IPS DF 4.7 (cell line): ENCODE data around the gene SLC66A2.
"Not testable (repeated sequence)": the region's sequence is repeated elsewhere in the genome, so short reads cannot be mapped to it uniquely, and the experiment has no call there.

Source experiments
- DNase-seq: peaks from one replicate; pipeline ENCODE4 v3.0.0-alpha.2; 2013; ENCODE audit warnings: low spot score; ENCODE audit errors: extremely low read depth

The SLC66A2 gene

GRCh38 chr18:79951545-79952455 is at the start of gene SLC66A2:
Gene SLC66A2, minus strand, starts transcription at chr18:79951653. Its CDS starts 727 bp downstream, at chr18:79950926.
- no peak for DNase-seq

GRCh38 chr18:80000877-80001276 is 49.4 kb upstream of the SLC66A2 start:
- DNase-seq: no peak

- DNase-seq: not testable (repeated sequence)
Observed at GRCh38 chr18:79999701-80000100, 48.2 kb upstream of the SLC66A2 start.

- DNase-seq: no peak
Observed at GRCh38 chr18:79991494-79991893, 40.0 kb upstream of the SLC66A2 start.

GRCh38 chr18:79989195-79989497 is 37.7 kb upstream of the SLC66A2 start:
- no peak for DNase-seq

- no peak for DNase-seq
Observed at GRCh38 chr18:79988451-79989194, 37.2 kb upstream of the SLC66A2 start, which contains the start of gene TXNL4A. Gene TXNL4A, minus strand, starts transcription at chr18:79988563. Its CDS starts 171 bp downstream, at chr18:79988392.

GRCh38 chr18:79988071-79988450 is 36.6 kb upstream of the SLC66A2 start:
- no peak for DNase-seq

GRCh38 chr18:79987566-79987965 is 36.1 kb upstream of the SLC66A2 start:
- DNase-seq: no peak

GRCh38 chr18:79986726-79987125 is 35.3 kb upstream of the SLC66A2 start:
- no peak for DNase-seq

- no peak for DNase-seq
Observed at GRCh38 chr18:79985172-79985571, 33.7 kb upstream of the SLC66A2 start.

- DNase-seq: no peak
Observed at GRCh38 chr18:79983793-79984192, 32.3 kb upstream of the SLC66A2 start.

- no peak for DNase-seq
Observed at GRCh38 chr18:79983253-79983652, 31.8 kb upstream of the SLC66A2 start.

GRCh38 chr18:79982736-79983135 is 31.3 kb upstream of the SLC66A2 start:
- no peak for DNase-seq

GRCh38 chr18:79980585-79980984 is 29.1 kb upstream of the SLC66A2 start:
- DNase-seq: no peak

- DNase-seq: no peak
Observed at GRCh38 chr18:79979843-79980242, 28.4 kb upstream of the SLC66A2 start.

- no peak for DNase-seq
Observed at GRCh38 chr18:79975985-79976680, 24.7 kb upstream of the SLC66A2 start.

GRCh38 chr18:79975043-79975442 is 23.6 kb upstream of the SLC66A2 start:
- DNase-seq: no peak

- no peak for DNase-seq
Observed at GRCh38 chr18:79974025-79974654, 22.7 kb upstream of the SLC66A2 start.

GRCh38 chr18:79973517-79973916 is 22.1 kb upstream of the SLC66A2 start:
- no peak for DNase-seq

- DNase-seq: no peak
Observed at GRCh38 chr18:79972720-79973119, 21.3 kb upstream of the SLC66A2 start.

- DNase-seq: no peak
Observed at GRCh38 chr18:79971986-79972385, 20.5 kb upstream of the SLC66A2 start.
